SH-SY5Y (cell line): ENCODE results near the gene PAPOLG.

ENCODE experiments used
- GATA2 ChIP-seq: IDR thresholded peaks from 2 replicates; pipeline ENCODE4 v1.6.1; 2011; ENCODE audit warnings: mild to moderate bottlenecking, low read depth, low read length
- GATA3 ChIP-seq: IDR thresholded peaks from 2 replicates; pipeline ENCODE4 v1.6.1; 2011; ENCODE audit warnings: low read depth, mild to moderate bottlenecking, low read length, moderate library complexity

PAPOLG gene

GRCh38 chr2:60827369-60827768 lies 71.3 kb downstream of the PAPOLG start:
- TF ChIP-seq GATA2 (no peak), GATA3 (no peak)

- TF ChIP-seq GATA2 (no peak), GATA3 (no peak)
Measured at GRCh38 chr2:60830991-60831390, 74.9 kb downstream of the PAPOLG start.

GRCh38 chr2:60831921-60832320 lies 75.9 kb downstream of the PAPOLG start:
- no peak for TF ChIP-seq GATA3
- TF ChIP-seq GATA2 = no peak

GRCh38 chr2:60832621-60833020 lies 76.6 kb downstream of the PAPOLG start:
- TF ChIP-seq GATA2 (no peak), GATA3 (no peak)

- no peak for TF ChIP-seq GATA2
- TF ChIP-seq GATA3 = no peak
Measured at GRCh38 chr2:60834270-60834717, 78.2 kb downstream of the PAPOLG start.

GRCh38 chr2:60836491-60836890 lies 80.4 kb downstream of the PAPOLG start:
- TF ChIP-seq GATA3 (no peak), GATA2 (no peak)

- TF ChIP-seq GATA3 (no peak), GATA2 (no peak)
Measured at GRCh38 chr2:60837123-60837522, 81.1 kb downstream of the PAPOLG start.

- TF ChIP-seq GATA2 = no peak
- no peak for TF ChIP-seq GATA3
Measured at GRCh38 chr2:60838481-60838880, 82.4 kb downstream of the PAPOLG start.

GRCh38 chr2:60839126-60839813 lies 83.2 kb downstream of the PAPOLG start:
- TF ChIP-seq GATA2 (no peak), GATA3 (no peak)

- TF ChIP-seq GATA3 = no peak
- TF ChIP-seq GATA2 = no peak
Measured at GRCh38 chr2:60840880-60841279, 84.8 kb downstream of the PAPOLG start.

- TF ChIP-seq GATA2 (no peak), GATA3 (no peak)
Measured at GRCh38 chr2:60843006-60843405, 86.9 kb downstream of the PAPOLG start.

- no peak for TF ChIP-seq GATA3
- TF ChIP-seq GATA2 = no peak
Measured at GRCh38 chr2:60844105-60844504, 88.0 kb downstream of the PAPOLG start.

- no peak for TF ChIP-seq GATA2
- TF ChIP-seq GATA3 = no peak
Measured at GRCh38 chr2:60847854-60848253, 91.8 kb downstream of the PAPOLG start.
